GM19452 (cell line): ENCODE results near the gene MUC2.

Experiments used
- ATAC-seq: cut with Tn5 transposase; IDR thresholded peaks from one replicate; pipeline ENCODE4 v1.9.1; 2021; ENCODE audit not compliant: unreplicated experiment

MUC2 gene

GRCh38 chr11:1118755-1119603 is 44.3 kb downstream of the MUC2 start:
- ATAC-seq: no peak

GRCh38 chr11:1119604-1120146 is 45.0 kb downstream of the MUC2 start:
- ATAC-seq: no peak

DNA sequence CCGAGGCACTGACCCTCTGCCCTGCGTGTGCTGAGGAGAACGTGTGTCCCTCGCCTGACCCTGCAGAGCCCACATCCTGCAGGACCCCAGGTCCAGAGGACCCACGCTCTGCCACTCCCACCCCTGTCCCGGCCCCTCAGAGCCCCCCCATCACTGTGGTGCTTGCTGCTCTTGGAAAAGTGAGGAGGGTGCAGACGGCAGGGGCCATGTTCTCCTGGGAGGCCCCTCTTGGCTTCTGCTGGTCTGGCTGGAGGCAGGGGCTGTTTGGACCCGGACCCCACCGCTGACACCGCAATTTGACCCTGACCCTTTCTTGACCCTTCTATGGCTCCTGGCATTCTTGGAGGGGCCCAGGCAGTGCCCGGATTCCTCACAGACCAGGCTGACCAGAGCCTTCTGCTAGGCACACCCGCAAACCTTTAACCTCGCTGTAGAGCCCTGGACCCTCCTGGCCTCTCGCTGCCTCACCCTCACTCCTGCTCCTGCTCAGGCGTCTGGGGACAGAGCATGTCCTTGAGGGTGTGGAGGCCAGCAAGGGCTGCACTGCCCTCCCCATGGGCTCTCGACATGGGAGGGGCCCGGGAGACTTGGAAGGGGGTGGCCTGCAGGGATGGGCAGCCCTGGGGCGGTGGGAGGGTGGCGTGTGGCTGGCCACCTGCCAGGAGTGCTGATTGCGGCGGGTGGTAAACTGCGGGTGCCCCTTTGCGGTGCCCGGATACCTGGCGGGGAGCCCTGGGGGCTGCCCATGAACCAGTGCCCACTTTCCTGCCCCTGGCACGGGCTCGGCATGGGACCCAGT is 46.1 kb downstream of the MUC2 start:
- no peak for ATAC-seq

- no peak for ATAC-seq
Measured at GRCh38 chr11:1121331-1121812, 46.7 kb downstream of the MUC2 start.

DNA sequence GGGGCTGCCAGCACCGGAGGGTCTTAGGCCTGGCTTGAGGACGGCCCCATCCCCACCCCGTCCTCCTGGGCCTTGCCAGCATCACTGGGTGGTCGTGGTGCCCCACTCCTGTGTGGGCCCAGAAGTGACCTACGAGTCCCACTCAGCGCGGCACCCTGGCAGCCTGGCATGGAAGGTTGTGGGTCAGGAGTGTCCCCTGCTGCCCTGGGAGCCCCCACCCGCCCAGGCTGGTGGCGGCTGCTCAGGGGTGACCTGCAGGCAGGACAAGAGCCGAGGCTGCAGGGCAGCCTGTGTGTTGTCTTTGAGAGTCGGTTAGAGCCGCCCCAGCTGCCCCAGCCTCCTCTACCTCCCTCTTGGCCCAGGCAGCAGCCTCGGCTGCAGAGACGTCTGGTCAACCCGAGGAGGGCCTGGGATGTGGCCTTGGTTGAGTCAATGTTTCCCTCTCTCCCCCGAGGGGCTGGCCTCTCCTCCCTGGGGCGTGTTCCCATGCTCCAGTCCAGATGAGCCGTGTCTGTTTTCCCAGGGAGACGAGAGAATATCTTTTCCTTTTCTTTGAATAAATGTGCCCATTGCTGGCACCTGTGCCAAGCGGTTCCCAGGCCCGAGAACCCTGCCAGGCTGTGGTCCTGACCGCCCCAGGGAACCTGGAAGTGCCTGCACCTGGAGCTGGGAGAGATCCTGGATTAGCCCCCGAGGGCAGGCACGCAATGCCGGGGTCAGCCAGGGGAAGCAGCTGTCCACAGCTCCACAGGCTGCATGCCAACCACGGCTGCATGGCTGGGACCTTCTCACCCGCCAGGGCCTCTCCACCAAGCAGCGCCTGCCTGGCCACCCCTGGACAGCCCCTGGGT is 47.4 kb downstream of the MUC2 start:
- no peak for ATAC-seq

DNA sequence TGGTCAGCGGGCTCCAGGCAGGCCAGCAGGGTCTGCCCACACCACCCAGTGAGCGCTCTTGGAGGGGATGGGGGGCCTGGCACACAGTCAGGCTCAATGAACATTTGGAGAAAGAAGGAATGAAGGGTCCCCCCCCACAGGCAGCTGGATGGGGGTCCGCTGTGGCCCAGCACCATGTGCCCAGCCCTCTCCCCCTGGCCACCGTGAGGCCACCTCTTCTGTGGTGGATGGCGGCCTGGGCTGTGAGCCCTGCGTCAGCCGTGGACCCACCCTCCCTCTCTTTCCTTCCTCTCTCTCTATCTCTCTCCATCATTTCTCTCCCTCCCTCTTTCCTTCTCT is 48.0 kb downstream of the MUC2 start:
- no peak for ATAC-seq

DNA sequence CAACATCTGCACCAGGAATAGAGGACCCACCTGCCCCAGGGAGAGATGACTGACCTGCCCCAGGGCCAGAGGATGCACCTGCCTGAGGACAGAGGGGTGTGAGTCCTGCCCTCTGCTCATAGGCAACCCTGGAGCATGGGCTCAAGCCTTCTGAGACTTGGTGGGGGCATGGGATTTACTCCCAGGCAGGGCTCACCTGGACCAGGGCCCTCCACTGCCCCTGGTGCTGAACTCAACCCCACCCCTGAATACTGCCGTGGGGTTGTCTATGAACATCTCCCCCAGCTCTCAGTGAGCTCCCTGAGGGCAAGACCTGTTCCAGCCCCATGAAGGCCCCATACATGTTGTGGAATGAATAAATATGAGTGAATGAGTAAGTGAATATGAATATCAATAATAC is 49.3 kb downstream of the MUC2 start:
- no peak for ATAC-seq
